H1 (cell line): Measurements from ENCODE around the gene CTIF. TPM values are rescaled to one million over a fixed set of nuclear protein-coding genes. Genes with fewer than 3 reads are reported as not detected.

Source experiments
- CTCF ChIA-PET: fragments of 300-600 bp; sonication (Branson Sonifier 250); formaldehyde crosslinking; loops from one replicate; lab custom pipeline; 2021; ENCODE audit not compliant: partially characterized antibody; lab: Charles Lee
- POLR2A ChIA-PET: fragments of 300-600 bp; sonication (Branson Sonifier 250); formaldehyde crosslinking; loops from one replicate; lab custom pipeline; 2021; ENCODE audit warnings: inconsistent platforms; ENCODE audit not compliant: partially characterized antibody; lab: Charles Lee
- DNase-seq, 2 experiments: peaks; one replicate each; pipeline versions ENCODE4 v3.0.0 to v3.0.0-alpha.2; 2010 to 2022; ENCODE audit warnings: low spot score in 2 of 2, low read depth in 1 of 2, mixed read lengths in 1 of 2
- FAIRE-seq: peaks from 2 replicates; lab custom pipeline; 2011; peaks lifted over from hg19 to GRCh38; lab: Jason Lieb, UNC
- H2AFZ ChIP-seq: 2 replicates; pipeline ENCODE4 v1.8.1; 2012; ENCODE audit warnings: low read length, inconsistent platforms
- H2AK5ac ChIP-seq: 2 replicates; pipeline ENCODE4 v1.6.1; 2013; ENCODE audit warnings: low read depth, low read length
- H2BK120ac ChIP-seq: replicated peaks from 2 replicates; pipeline ENCODE3; 2013; ENCODE audit warnings: low read depth, low read length, inconsistent platforms
- H2BK12ac ChIP-seq: 2 replicates; pipeline ENCODE4 v1.6.1; 2013; ENCODE audit warnings: low read depth, low read length
- H2BK15ac ChIP-seq: 2 replicates; pipeline ENCODE4 v1.6.1; 2013; ENCODE audit warnings: low read length
- H2BK20ac ChIP-seq: 2 replicates; pipeline ENCODE4 v1.6.1; 2013; ENCODE audit warnings: low read length
- H2BK5ac ChIP-seq: 2 replicates; pipeline ENCODE4 v1.6.1; 2013; ENCODE audit warnings: low read depth, low read length
- H3K14ac ChIP-seq: 2 replicates; pipeline ENCODE4 v1.6.1; 2013; ENCODE audit warnings: inconsistent platforms; ENCODE audit not compliant: insufficient read length
- H3K18ac ChIP-seq: 2 replicates; pipeline ENCODE4 v1.6.1; 2013; ENCODE audit warnings: low read length; ENCODE audit errors: extremely low read depth
- H3K23ac ChIP-seq: 2 replicates; pipeline ENCODE4 v1.6.1; 2013; ENCODE audit warnings: inconsistent platforms; ENCODE audit not compliant: insufficient read length
- H3K23me2 ChIP-seq: 2 replicates; pipeline ENCODE4 v1.6.1; 2013; ENCODE audit warnings: low read depth, low read length
- H3K27ac ChIP-seq: 2 replicates; pipeline ENCODE4 v1.6.1; 2011; ENCODE audit warnings: low read depth, low read length, inconsistent platforms
- H3K27me3 ChIP-seq, 4 experiments: replicated peaks in 1 of 4; 1 replicate in 1 of 4; 2 replicates in 3 of 4; pipeline versions ENCODE4 v1.6.1 to v1.8.1; 2011 to 2013; ENCODE audit warnings: low read length in 3 of 4, mild to moderate bottlenecking in 3 of 4, inconsistent platforms in 2 of 4, mixed read lengths in 2 of 4, moderate library complexity in 1 of 4; ENCODE audit not compliant: control insufficient read depth in 3 of 4, insufficient read depth in 3 of 4; ENCODE audit errors: extremely low read depth in 1 of 4
- H3K36me3 ChIP-seq, 4 experiments: 2 replicates each; pipeline versions ENCODE4 v1.6.1 to v1.8.1; 2011 to 2013; ENCODE audit warnings: mild to moderate bottlenecking in 4 of 4, low read length in 3 of 4, moderate library complexity in 2 of 4, control low read depth in 1 of 4, inconsistent platforms in 1 of 4; ENCODE audit not compliant: insufficient read depth in 4 of 4, control insufficient read depth in 2 of 4
- H3K4ac ChIP-seq: replicated peaks from 2 replicates; pipeline ENCODE3; 2013; ENCODE audit warnings: low read length, low read depth, mixed read lengths, inconsistent platforms; ENCODE audit not compliant: insufficient read length
- H3K4me1 ChIP-seq, 4 experiments: replicated peaks in 1 of 4; 1 replicate in 1 of 4; 2 replicates in 3 of 4; pipeline versions ENCODE4 v1.6.1 to v1.8.1; 2011 to 2013; ENCODE audit warnings: low read length in 3 of 4, inconsistent platforms in 2 of 4, mixed read lengths in 1 of 4; ENCODE audit not compliant: insufficient read depth in 4 of 4, control insufficient read depth in 3 of 4
- H3K4me2 ChIP-seq, 2 experiments: 2 replicates each; pipeline versions ENCODE4 v1.6.1 to v1.8.1; 2011 to 2013; ENCODE audit warnings: low read depth in 2 of 2, low read length in 2 of 2, control low read depth in 1 of 2, inconsistent platforms in 1 of 2, mild to moderate bottlenecking in 1 of 2; ENCODE audit not compliant: insufficient read depth in 1 of 2
- H3K4me3 ChIP-seq, 4 experiments: fragments of 200-600, 300-600 bp in 1 of 4; sonication (generic), shearing (Covaris generic), sonication (Bioruptor Twin) in 1 of 4; 2 replicates each; pipeline versions ENCODE4 v1.5.1 to v1.8.1; 2011 to 2016; ENCODE audit warnings: low read length in 4 of 4, low read depth in 3 of 4, control low read depth in 2 of 4, inconsistent platforms in 2 of 4, mild to moderate bottlenecking in 2 of 4, mixed read lengths in 1 of 4, moderate library complexity in 1 of 4; ENCODE audit not compliant: insufficient read depth in 2 of 4; ENCODE audit errors: extremely low read depth in 1 of 4
- H3K56ac ChIP-seq: replicated peaks from 2 replicates; pipeline ENCODE3; 2013; ENCODE audit warnings: low read depth, mild to moderate bottlenecking, mixed read lengths, low read length, inconsistent platforms; ENCODE audit not compliant: insufficient read length
- H3K79me1 ChIP-seq: 2 replicates; pipeline ENCODE4 v1.6.1; 2013; ENCODE audit warnings: low read depth, low read length, control low read depth
- H3K79me2 ChIP-seq, 2 experiments: 2 replicates each; pipeline versions ENCODE4 v1.6.1 to v1.8.1; 2012 to 2013; ENCODE audit warnings: low read length in 2 of 2, mild to moderate bottlenecking in 2 of 2, inconsistent platforms in 1 of 2; ENCODE audit not compliant: insufficient read depth in 2 of 2, control insufficient read depth in 1 of 2
- H3K9ac ChIP-seq, 4 experiments: replicated peaks in 1 of 4; 1 replicate in 1 of 4; 2 replicates in 3 of 4; pipeline versions ENCODE4 v1.6.1 to v1.8.1; 2011 to 2013; ENCODE audit warnings: low read depth in 3 of 4, low read length in 3 of 4, control low read depth in 2 of 4, mild to moderate bottlenecking in 2 of 4, moderate library complexity in 2 of 4, inconsistent platforms in 1 of 4; ENCODE audit errors: extremely low read depth in 1 of 4
- H3K9me3 ChIP-seq, 2 experiments: 2 replicates each; pipeline versions ENCODE4 v1.6.1 to v1.8.1; 2012 to 2013; ENCODE audit warnings: mild to moderate bottlenecking in 2 of 2, moderate library complexity in 2 of 2, control low read depth in 1 of 2, inconsistent platforms in 1 of 2, low read depth in 1 of 2, low read length in 1 of 2, mixed read lengths in 1 of 2; ENCODE audit not compliant: insufficient read depth in 2 of 2
- H4K20me1 ChIP-seq, 2 experiments: replicated peaks in 1 of 2; 2 replicates each; pipeline versions ENCODE3 to v1.8.1; 2011 to 2013; ENCODE audit warnings: inconsistent platforms in 2 of 2, low read length in 2 of 2, mild to moderate bottlenecking in 1 of 2; ENCODE audit not compliant: insufficient read depth in 2 of 2, control insufficient read depth in 1 of 2
- H4K5ac ChIP-seq: 2 replicates; pipeline ENCODE4 v1.6.1; 2013; ENCODE audit warnings: low read length, low read depth, mixed read lengths, inconsistent platforms; ENCODE audit not compliant: insufficient read length
- H4K8ac ChIP-seq: 2 replicates; pipeline ENCODE4 v1.8.0; 2013; ENCODE audit warnings: mild to moderate bottlenecking, moderate library complexity, low read length, inconsistent platforms; ENCODE audit not compliant: insufficient read depth; ENCODE audit errors: extremely low read depth
- H4K91ac ChIP-seq: replicated peaks from 2 replicates; pipeline ENCODE3; 2013; ENCODE audit warnings: low read length, mixed read lengths, inconsistent platforms; ENCODE audit not compliant: insufficient read length
- EP300 ChIP-seq, 2 experiments: IDR thresholded peaks; 1 replicate in 1 of 2; 2 replicates in 1 of 2; pipeline ENCODE4 v1.6.1; 2011 to 2012; ENCODE audit warnings: low read depth in 2 of 2, low read length in 2 of 2, mild to moderate bottlenecking in 2 of 2, borderline replicate concordance in 1 of 2, inconsistent platforms in 1 of 2, moderate library complexity in 1 of 2
- MAFK ChIP-seq: IDR thresholded peaks from 2 replicates; pipeline ENCODE4 v1.6.1; 2012; ENCODE audit warnings: low read depth, mild to moderate bottlenecking, improper control_type of control experiment, low read length
- WGBS, 2 experiments: shearing (Covaris generic) in 1 of 2; methylation state at CpG; one replicate each; pipeline versions ENCODE4 v1.1.6 to v1.1.7; 2013 to 2015; ENCODE audit warnings: low lambda C conversion rate in 2 of 2, mixed read lengths in 2 of 2, inconsistent platforms in 1 of 2, low coverage in 1 of 2, missing lambda C conversion rate in 1 of 2; ENCODE audit not compliant: insufficient replicate concordance in 2 of 2, insufficient coverage in 1 of 2, insufficient read length in 1 of 2; ENCODE audit errors: extremely low coverage in 1 of 2, missing lambda C conversion rate in 1 of 2; 5-methylcytosine and 5-hydroxymethylcytosine counted together
- polyA plus RNA-seq, 7 experiments: library from polyadenylated mRNA; depleted of rRNA in 3 of 7; stranded (reverse) in 5 of 7; unstranded in 2 of 7; fragments of >200 nt in 5 of 7; fragments of 200-250 nt in 2 of 7; gene quantifications; 1 replicate in 5 of 7; 2 replicates in 1 of 7; 4 replicates in 1 of 7; pipeline versions ENCODE4 v1.2.1 to v1.2.3, GENCODE V29; 2011 to 2013; ENCODE audit warnings: missing spikeins in 2 of 7, mixed read lengths in 2 of 7
- total RNA-seq: library from RNA; stranded (reverse); fragmentation: NEBNext Ultra II Directional; extraction: Animal tissue kit (Norgen Biotek cat#: 25700); gene quantifications from 2 replicates; pipeline ENCODE4 v1.2.1, GENCODE V29; 2021

The CTIF gene
- total and polyA plus RNA-seq, 2 of the 8 experiments (the other 6 are each of a cell fraction or from before 2014, with no cell fraction given): 9.0 to 17.8 TPM

- H3K23ac ChIP-seq: no peak overlapping the region
- peaks cover 0 to 4% (median 2%) of the 10 kb centered on the region in 4 experiments; a peak in 1 of 7 replicates for H3K4me1 ChIP-seq
- H4K5ac ChIP-seq: no peak overlapping the region
- no peak overlapping the region for H3K56ac ChIP-seq
- H3K79me1 ChIP-seq: no peaks in the 10 kb centered on the region
- POLR2A ChIA-PET: interaction anchor here (0.6 kb wide), 1 partner anchor 172 kb away, joined by 3 read pairs; no protein-coding TSS in a partner anchor
- no peak overlapping the region for H3K18ac ChIP-seq
- H3K9me3 ChIP-seq: no peaks in the 10 kb centered on the region
- H3K27me3 ChIP-seq: no peaks in the 10 kb centered on the region
- H3K4me2 ChIP-seq: no peak overlapping the region
- WGBS, 2 experiments: 77% methylated on average over 1 of the region's 1 CpG; no CpG with 5 or more reads in 1 of the 2 experiments
- H2BK5ac ChIP-seq: no peak overlapping the region
- H3K36me3 ChIP-seq: no peaks in the 10 kb centered on the region
- no peak overlapping the region for H2BK12ac ChIP-seq
- H2BK15ac ChIP-seq: no peak overlapping the region
- FAIRE-seq (no peak), DNase-seq (no peak)
- H3K14ac ChIP-seq: no peak overlapping the region
- H3K27ac ChIP-seq: no peak overlapping the region
- H2BK120ac ChIP-seq: no peak overlapping the region
- H3K4me3 ChIP-seq: no peak overlapping the region
- no peak overlapping the region for H4K8ac ChIP-seq
- no peak overlapping the region for H3K4ac ChIP-seq
- no peak overlapping the region for H2BK20ac ChIP-seq
- H3K9ac ChIP-seq: no peak overlapping the region
- no peak overlapping the region for H4K91ac ChIP-seq
- H3K23me2 ChIP-seq: no peaks in the 10 kb centered on the region
- no peak overlapping the region for H2AFZ ChIP-seq
- H2AK5ac ChIP-seq: no peak overlapping the region
- CTCF ChIA-PET: interaction anchor here (0.6 to 1.3 kb wide), 4 partner anchors 16 to 119 kb away, joined by 3 read pairs; no protein-coding TSS in a partner anchor
- H4K20me1 ChIP-seq: no peaks in the 10 kb centered on the region
- H3K79me2 ChIP-seq: no peaks in the 10 kb centered on the region
- no peak for TF ChIP-seq EP300 (IDR thresholded peaks at IDR 0.05; ENCODE audit: borderline replicate concordance in 1 of 2, low read depth in 2 of 2, low read length in 2 of 2)
- peak; percentile 73 for TF ChIP-seq MAFK
- TF ChIP-seq, all 59 proteins: peak for 1
Observed at GRCh38 chr18:48531082-48531403, 7.8 kb upstream of the CTIF start.
